GM12878 (cell line): ENCODE measurements around the gene GET3. TPM values are rescaled to one million over a fixed set of nuclear protein-coding genes. Genes with fewer than 3 reads are reported as not detected.

ENCODE experiments used
- BHLHE40 ChIP-seq, 2 experiments: fragments of 450-650 bp in 1 of 2; IDR thresholded peaks; 2 replicates each; pipeline ENCODE4 v1.6.1; 2011 to 2017; ENCODE audit warnings: low read depth in 2 of 2, borderline replicate concordance in 1 of 2, improper control_type of control experiment in 1 of 2, low read length in 1 of 2, mild to moderate bottlenecking in 1 of 2
- CUX1 ChIP-seq: IDR thresholded peaks from 2 replicates; pipeline ENCODE4 v1.6.1; 2012; ENCODE audit warnings: improper control_type of control experiment, low read depth, low read length; ENCODE audit not compliant: insufficient replicate concordance
- EED ChIP-seq: sonication (generic); IDR thresholded peaks from 2 replicates; pipeline ENCODE4 v1.6.1; 2016; ENCODE audit warnings: antibody characterized with exemption, low read depth
- IKZF1 ChIP-seq: fragments of 450-650 bp; conservative IDR thresholded peaks from 2 replicates; pipeline ENCODE4 v1.6.1; 2017; ENCODE audit warnings: antibody characterized with exemption, mild to moderate bottlenecking
- IRF3 ChIP-seq: fragments of 450-650 bp; IDR thresholded peaks from 2 replicates; pipeline ENCODE4 v1.6.1; 2014; ENCODE audit warnings: mild to moderate bottlenecking
- IRF4 ChIP-seq: IDR thresholded peaks from 2 replicates; pipeline ENCODE4 v1.6.1; 2011; ENCODE audit warnings: low read depth, low read length
- NKRF ChIP-seq: fragments of 450-650 bp; conservative IDR thresholded peaks from 2 replicates; pipeline ENCODE4 v1.6.1; 2017; ENCODE audit warnings: mild to moderate bottlenecking, moderate library complexity
- PRDM15 ChIP-seq: fragments of 450-650 bp; formaldehyde crosslinking; IDR thresholded peaks from 2 replicates; pipeline ENCODE4 v1.4.0; 2020; ENCODE audit warnings: mild to moderate bottlenecking, moderate library complexity
- SIN3A ChIP-seq: IDR thresholded peaks from 2 replicates; pipeline ENCODE4 v1.6.1; 2012; ENCODE audit warnings: low read depth, low read length, improper control_type of control experiment
- ZBTB11 ChIP-seq: fragments of 450-650 bp; formaldehyde crosslinking; IDR thresholded peaks from 2 replicates; pipeline ENCODE4 v1.5.0; 2022; ENCODE audit warnings: mild to moderate bottlenecking, missing genetic modification characterization
- ZNF207 ChIP-seq: fragments of 450-650 bp; IDR thresholded peaks from 2 replicates; pipeline ENCODE4 v1.6.1; 2014; ENCODE audit warnings: antibody characterized with exemption, mild to moderate bottlenecking, borderline replicate concordance
- polyA plus RNA-seq, 11 experiments: library from polyadenylated mRNA; depleted of rRNA in 4 of 11; unstranded in 6 of 11; stranded (reverse) in 5 of 11; fragments of >200 nt; fragmentation: Nextera tagmentation in 4 of 11; fragmentation: Illumina TruSeq in 1 of 11; extraction: Ambion mirVana in 4 of 11; extraction: Trizol in 1 of 11; gene quantifications; 1 replicate in 1 of 11; 2 replicates in 10 of 11; pipeline versions ENCODE4 v1.2.1 to v1.2.3, GENCODE V29; 2011 to 2016; ENCODE audit warnings: inconsistent platforms in 2 of 11, missing spikeins in 2 of 11, low read depth in 1 of 11
- total RNA-seq, 4 experiments: library from RNA; depleted of rRNA in 3 of 4; stranded (reverse); fragments of >200 nt in 3 of 4; fragmentation: Illumina TruSeq in 1 of 4; extraction: Trizol in 1 of 4; gene quantifications; 2 replicates each; pipeline versions ENCODE4 v1.2.1 to v1.2.3, GENCODE V29; 2013 to 2021

Gene GET3
- total and polyA plus RNA-seq, 10 of the 15 experiments (the other 5 are each of a cell fraction or from before 2014, with no cell fraction given): 14.5 to 144 (median 97.2) TPM

- TF ChIP-seq NKRF (peak; percentile 93), SIN3A (peak; percentile 61; the same call in 1 of the 2 replicates), CUX1 (no peak), ZNF207 (peak; percentile 73; the same call in 1 of the 2 replicates), IKZF1 (peak; percentile 100), BHLHE40 (IDR thresholded peaks at IDR 0.05; ENCODE audit: borderline replicate concordance in 1 of 2, low read depth in 2 of 2, low read length in 1 of 2) (peak; percentile 71 to 72), IRF3 (no peak), IRF4 (no peak), EED (peak; percentile 87), PRDM15 (CRISPR knock-in tag) (peak; percentile 70; the same call in 1 of the 2 replicates), ZBTB11 (0 out of 2 replicates have a peak, but pooled peaks have one; percentile 33)
Observed at GRCh38 chr19:12793290-12794195, 56.2 kb downstream of the GET3 start (continued).
